Measurements from ENCODE around the gene FARP2.

Gene FARP2

GRCh38 chr2:241463276-241464135 is 107.4 kb downstream of the FARP2 start:
- Histone ChIP-seq H3K36me3 (ENCODE audit: control insufficient read depth, insufficient read depth, low read length) (no peaks in the 10 kb centered on the region), H3K9me3 (ENCODE audit: control insufficient read depth, low read length) (no peaks in the 10 kb centered on the region), H3K27me3 (replicated peaks; ENCODE audit: control insufficient read depth, insufficient read depth, low read length, poor library complexity, severe bottlenecking) (no peaks in the 10 kb centered on the region), H3K27ac (ENCODE audit: insufficient read depth, low read length, poor library complexity, severe bottlenecking) (no peak overlapping the region), H3K4me3 (ENCODE audit: insufficient read depth, low read depth, low read length, poor library complexity, severe bottlenecking) (no peak overlapping the region), H3K4me1 (ENCODE audit: control insufficient read depth, insufficient read depth, low read length, poor library complexity, severe bottlenecking) (no peaks in the 10 kb centered on the region)
- no peak for DNase-seq

- peaks cover 3% of the 10 kb centered on the region for H3K4me1 ChIP-seq (ENCODE audit: control insufficient read depth, insufficient read depth, low read length, poor library complexity, severe bottlenecking)
- no peak overlapping the region for H3K4me3 ChIP-seq (ENCODE audit: insufficient read depth, low read depth, low read length, poor library complexity, severe bottlenecking)
- no peaks in the 10 kb centered on the region for H3K36me3 ChIP-seq (ENCODE audit: control insufficient read depth, insufficient read depth, low read length)
- no peak overlapping the region for H3K27ac ChIP-seq (ENCODE audit: insufficient read depth, low read length, poor library complexity, severe bottlenecking)
- DNase-seq = no peak
- no peaks in the 10 kb centered on the region for H3K27me3 ChIP-seq (replicated peaks; ENCODE audit: control insufficient read depth, insufficient read depth, low read length, poor library complexity, severe bottlenecking)
- H3K9me3 ChIP-seq (ENCODE audit: control insufficient read depth, low read length) = no peaks in the 10 kb centered on the region
These were observed 109.5 kb downstream of the FARP2 start for GRCh38 chr2:241465543-241465942.

GRCh38 chr2:241466230-241466629 is 110.1 kb downstream of the FARP2 start:
- H3K27me3 ChIP-seq (replicated peaks; ENCODE audit: control insufficient read depth, insufficient read depth, low read length, poor library complexity, severe bottlenecking) = no peaks in the 10 kb centered on the region
- H3K27ac ChIP-seq (ENCODE audit: insufficient read depth, low read length, poor library complexity, severe bottlenecking) = no peak overlapping the region
- no peaks in the 10 kb centered on the region for H3K9me3 ChIP-seq (ENCODE audit: control insufficient read depth, low read length)
- no peaks in the 10 kb centered on the region for H3K36me3 ChIP-seq (ENCODE audit: control insufficient read depth, insufficient read depth, low read length)
- DNase-seq = no peak
- H3K4me1 ChIP-seq (ENCODE audit: control insufficient read depth, insufficient read depth, low read length, poor library complexity, severe bottlenecking) = peaks cover 3% of the 10 kb centered on the region
- H3K4me3 ChIP-seq (ENCODE audit: insufficient read depth, low read depth, low read length, poor library complexity, severe bottlenecking) = no peak overlapping the region

- Histone ChIP-seq H3K4me3 (ENCODE audit: insufficient read depth, low read depth, low read length, poor library complexity, severe bottlenecking) (no peak overlapping the region), H3K27ac (ENCODE audit: insufficient read depth, low read length, poor library complexity, severe bottlenecking) (no peak overlapping the region), H3K36me3 (ENCODE audit: control insufficient read depth, insufficient read depth, low read length) (no peaks in the 10 kb centered on the region), H3K9me3 (ENCODE audit: control insufficient read depth, low read length) (no peaks in the 10 kb centered on the region), H3K27me3 (replicated peaks; ENCODE audit: control insufficient read depth, insufficient read depth, low read length, poor library complexity, severe bottlenecking) (no peaks in the 10 kb centered on the region), H3K4me1 (ENCODE audit: control insufficient read depth, insufficient read depth, low read length, poor library complexity, severe bottlenecking) (peaks cover 3% of the 10 kb centered on the region)
- no peak for DNase-seq
These were observed 111.8 kb downstream of the FARP2 start for GRCh38 chr2:241467777-241468475.

- no peaks in the 10 kb centered on the region for H3K36me3 ChIP-seq (ENCODE audit: control insufficient read depth, insufficient read depth, low read length)
- peaks cover 3% of the 10 kb centered on the region for H3K4me1 ChIP-seq (ENCODE audit: control insufficient read depth, insufficient read depth, low read length, poor library complexity, severe bottlenecking)
- no peaks in the 10 kb centered on the region for H3K27me3 ChIP-seq (replicated peaks; ENCODE audit: control insufficient read depth, insufficient read depth, low read length, poor library complexity, severe bottlenecking)
- no peak overlapping the region for H3K27ac ChIP-seq (ENCODE audit: insufficient read depth, low read length, poor library complexity, severe bottlenecking)
- no peaks in the 10 kb centered on the region for H3K9me3 ChIP-seq (ENCODE audit: control insufficient read depth, low read length)
- DNase-seq = no peak
- H3K4me3 ChIP-seq (ENCODE audit: insufficient read depth, low read depth, low read length, poor library complexity, severe bottlenecking) = no peak overlapping the region
These were observed 112.3 kb downstream of the FARP2 start for GRCh38 chr2:241468476-241468781.

GRCh38 chr2:241469746-241470145 is 113.7 kb downstream of the FARP2 start:
- Histone ChIP-seq H3K36me3 (ENCODE audit: control insufficient read depth, insufficient read depth, low read length) (no peaks in the 10 kb centered on the region), H3K4me1 (ENCODE audit: control insufficient read depth, insufficient read depth, low read length, poor library complexity, severe bottlenecking) (peaks cover 3% of the 10 kb centered on the region), H3K27ac (ENCODE audit: insufficient read depth, low read length, poor library complexity, severe bottlenecking) (no peak overlapping the region), H3K9me3 (ENCODE audit: control insufficient read depth, low read length) (no peaks in the 10 kb centered on the region), H3K4me3 (ENCODE audit: insufficient read depth, low read depth, low read length, poor library complexity, severe bottlenecking) (no peak overlapping the region), H3K27me3 (replicated peaks; ENCODE audit: control insufficient read depth, insufficient read depth, low read length, poor library complexity, severe bottlenecking) (no peaks in the 10 kb centered on the region)
- no peak for DNase-seq

DNA sequence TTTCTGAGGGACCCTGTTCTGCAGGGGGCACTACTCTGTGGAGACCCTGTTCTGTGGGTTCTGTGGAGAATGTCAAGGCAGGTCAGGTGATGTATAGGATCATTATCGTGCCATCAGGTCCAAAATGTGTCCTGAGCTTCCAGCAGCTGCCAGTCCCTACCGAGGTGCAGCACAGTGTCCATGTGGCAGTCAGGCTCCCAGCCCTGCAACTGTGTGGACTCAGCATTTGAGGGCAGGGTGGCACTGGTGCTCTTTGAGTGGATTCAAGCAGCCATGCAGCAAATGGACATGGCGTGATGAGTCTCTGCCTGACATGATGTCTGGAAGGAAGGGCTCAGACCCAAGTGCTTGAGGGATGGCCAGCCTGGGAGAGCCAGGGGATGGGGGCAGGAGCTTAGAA is 117.3 kb downstream of the FARP2 start:
- Histone ChIP-seq H3K36me3 (ENCODE audit: control insufficient read depth, insufficient read depth, low read length) (no peaks in the 10 kb centered on the region), H3K4me3 (ENCODE audit: insufficient read depth, low read depth, low read length, poor library complexity, severe bottlenecking) (no peak overlapping the region), H3K27me3 (replicated peaks; ENCODE audit: control insufficient read depth, insufficient read depth, low read length, poor library complexity, severe bottlenecking) (no peaks in the 10 kb centered on the region), H3K27ac (ENCODE audit: insufficient read depth, low read length, poor library complexity, severe bottlenecking) (no peak overlapping the region), H3K9me3 (ENCODE audit: control insufficient read depth, low read length) (no peaks in the 10 kb centered on the region), H3K4me1 (ENCODE audit: control insufficient read depth, insufficient read depth, low read length, poor library complexity, severe bottlenecking) (peaks cover 3% of the 10 kb centered on the region)
- DNase-seq = no peak

GRCh38 chr2:241475267-241475666 is 119.2 kb downstream of the FARP2 start:
- Histone ChIP-seq H3K36me3 (ENCODE audit: control insufficient read depth, insufficient read depth, low read length) (no peaks in the 10 kb centered on the region), H3K27me3 (replicated peaks; ENCODE audit: control insufficient read depth, insufficient read depth, low read length, poor library complexity, severe bottlenecking) (no peaks in the 10 kb centered on the region), H3K27ac (ENCODE audit: insufficient read depth, low read length, poor library complexity, severe bottlenecking) (no peak overlapping the region), H3K9me3 (ENCODE audit: control insufficient read depth, low read length) (no peaks in the 10 kb centered on the region), H3K4me3 (ENCODE audit: insufficient read depth, low read depth, low read length, poor library complexity, severe bottlenecking) (no peak overlapping the region), H3K4me1 (ENCODE audit: control insufficient read depth, insufficient read depth, low read length, poor library complexity, severe bottlenecking) (no peaks in the 10 kb centered on the region)
- no peak for DNase-seq

GRCh38 chr2:241478166-241478565 is 122.1 kb downstream of the FARP2 start:
- H3K4me1 ChIP-seq (ENCODE audit: control insufficient read depth, insufficient read depth, low read length, poor library complexity, severe bottlenecking) = no peaks in the 10 kb centered on the region
- H3K27me3 ChIP-seq (replicated peaks; ENCODE audit: control insufficient read depth, insufficient read depth, low read length, poor library complexity, severe bottlenecking) = no peaks in the 10 kb centered on the region
- no peak overlapping the region for H3K27ac ChIP-seq (ENCODE audit: insufficient read depth, low read length, poor library complexity, severe bottlenecking)
- H3K4me3 ChIP-seq (ENCODE audit: insufficient read depth, low read depth, low read length, poor library complexity, severe bottlenecking) = no peak overlapping the region
- H3K36me3 ChIP-seq (ENCODE audit: control insufficient read depth, insufficient read depth, low read length) = no peaks in the 10 kb centered on the region
- no peaks in the 10 kb centered on the region for H3K9me3 ChIP-seq (ENCODE audit: control insufficient read depth, low read length)
- no peak for DNase-seq
